Measurements from ENCODE around the gene CALML3.

CALML3 gene

DNA sequence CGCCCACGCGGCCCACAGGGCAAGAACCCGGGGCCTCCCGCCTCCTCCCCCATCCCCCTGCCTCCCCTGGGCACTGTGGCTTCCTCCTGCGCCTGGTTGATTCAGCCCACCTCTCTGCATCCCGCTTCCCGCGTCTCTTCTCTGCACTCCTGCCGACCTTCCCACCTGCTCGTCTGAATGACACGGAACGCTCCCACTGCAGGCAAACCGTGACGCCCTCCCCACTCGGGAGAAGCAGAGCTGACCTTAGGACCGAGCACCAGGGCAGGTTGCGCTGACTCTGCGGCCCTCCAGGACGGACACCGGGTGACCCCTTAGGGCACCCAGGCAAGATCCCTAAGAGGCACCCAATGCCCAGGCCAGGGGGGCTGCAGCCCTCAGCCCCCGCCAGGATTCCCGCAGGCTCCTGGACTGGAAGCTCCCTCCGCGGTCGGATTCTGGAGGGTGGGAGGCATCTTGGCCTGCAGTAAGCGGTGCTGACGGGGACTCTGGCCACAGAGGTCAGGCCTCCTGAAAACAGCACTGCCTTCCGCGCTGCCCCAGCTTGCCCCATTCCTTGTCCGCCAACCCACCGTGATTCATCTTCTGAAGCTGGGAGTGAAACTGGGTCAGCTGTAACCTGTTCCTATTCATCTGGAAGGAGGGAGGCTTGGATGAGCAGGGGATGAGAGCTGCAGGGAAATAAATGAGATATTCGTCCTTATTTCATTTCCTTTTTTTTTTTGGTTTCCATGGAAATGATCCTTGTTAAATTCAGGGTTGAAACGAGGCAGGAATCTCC is 990 bp downstream of the CALML3 start:
- no peak for DNase-seq (ENCODE audit: low read depth)

DNA sequence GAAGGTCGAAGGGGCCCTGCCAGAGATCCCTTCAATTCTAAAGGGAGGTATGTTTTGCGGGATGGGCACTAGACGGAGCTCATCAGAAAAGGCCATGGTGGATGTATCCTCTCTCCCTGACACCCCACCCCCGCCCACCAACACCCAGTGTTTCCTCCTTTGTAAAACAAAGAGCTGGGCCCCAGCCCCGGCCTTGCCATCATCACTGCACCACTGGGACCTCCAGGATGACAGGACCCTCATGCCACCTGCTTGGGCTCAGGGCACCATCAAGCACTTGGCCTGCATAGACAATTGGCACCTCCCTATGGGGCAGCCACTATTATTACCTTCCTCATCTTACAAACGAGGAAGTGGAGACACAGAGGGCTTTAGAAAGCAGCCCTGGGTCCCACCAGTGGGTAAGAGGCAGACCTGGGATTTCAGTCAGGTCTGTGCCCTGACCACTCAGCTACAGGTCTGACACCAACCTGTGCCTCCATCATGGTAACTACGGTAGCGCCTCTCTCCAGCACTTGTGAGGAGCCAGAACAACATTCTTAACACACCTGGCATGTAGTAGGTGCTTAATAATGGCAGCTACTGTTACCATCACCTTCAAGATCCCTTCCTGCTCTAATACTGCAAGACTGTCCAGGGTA is 2.0 kb downstream of the CALML3 start:
- no peak for DNase-seq (ENCODE audit: low read depth)

DNA sequence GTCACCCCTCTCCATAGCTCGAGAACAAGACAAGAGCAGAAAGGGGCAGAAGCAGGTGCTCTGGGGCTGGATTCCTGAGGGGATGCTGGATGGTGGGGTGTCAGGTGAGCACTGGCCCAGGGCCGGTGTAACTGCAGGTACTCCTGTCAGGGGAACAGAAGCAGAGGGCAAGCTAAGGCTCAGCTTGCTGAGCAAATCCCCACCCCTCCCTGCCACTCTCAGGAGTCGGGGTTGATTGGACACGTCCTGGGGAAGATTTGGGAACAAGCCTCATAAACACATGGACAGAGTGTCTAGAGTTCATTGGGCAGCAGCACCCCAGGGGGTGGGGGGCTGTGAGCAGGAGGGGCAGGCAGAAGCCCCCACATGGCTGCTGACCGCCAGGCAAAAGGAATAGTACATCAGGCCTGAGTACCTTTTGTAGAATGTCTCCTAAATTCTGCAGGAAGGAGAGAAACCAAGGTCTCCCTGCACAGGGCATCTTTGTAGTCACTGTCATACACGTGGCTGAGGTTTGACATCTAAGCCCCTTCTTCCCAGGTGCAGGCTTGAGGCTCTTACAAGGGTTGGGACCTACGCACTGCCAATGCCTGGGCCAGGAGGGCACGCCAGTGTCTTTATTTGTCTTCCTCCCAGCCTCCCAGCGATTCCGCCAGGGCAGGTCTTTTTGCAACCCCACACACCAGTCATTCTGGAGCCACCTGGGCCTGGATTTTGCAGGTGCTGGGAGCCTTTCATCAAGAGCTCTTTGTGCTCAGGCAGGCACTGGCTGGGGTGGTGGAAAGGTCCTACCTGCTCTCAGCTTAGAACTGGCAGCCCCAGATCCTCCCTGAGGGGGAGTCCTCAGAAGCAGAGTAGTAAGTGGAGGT is 2.8 kb downstream of the CALML3 start:
- DNase-seq (ENCODE audit: low read depth): no peak

DNA sequence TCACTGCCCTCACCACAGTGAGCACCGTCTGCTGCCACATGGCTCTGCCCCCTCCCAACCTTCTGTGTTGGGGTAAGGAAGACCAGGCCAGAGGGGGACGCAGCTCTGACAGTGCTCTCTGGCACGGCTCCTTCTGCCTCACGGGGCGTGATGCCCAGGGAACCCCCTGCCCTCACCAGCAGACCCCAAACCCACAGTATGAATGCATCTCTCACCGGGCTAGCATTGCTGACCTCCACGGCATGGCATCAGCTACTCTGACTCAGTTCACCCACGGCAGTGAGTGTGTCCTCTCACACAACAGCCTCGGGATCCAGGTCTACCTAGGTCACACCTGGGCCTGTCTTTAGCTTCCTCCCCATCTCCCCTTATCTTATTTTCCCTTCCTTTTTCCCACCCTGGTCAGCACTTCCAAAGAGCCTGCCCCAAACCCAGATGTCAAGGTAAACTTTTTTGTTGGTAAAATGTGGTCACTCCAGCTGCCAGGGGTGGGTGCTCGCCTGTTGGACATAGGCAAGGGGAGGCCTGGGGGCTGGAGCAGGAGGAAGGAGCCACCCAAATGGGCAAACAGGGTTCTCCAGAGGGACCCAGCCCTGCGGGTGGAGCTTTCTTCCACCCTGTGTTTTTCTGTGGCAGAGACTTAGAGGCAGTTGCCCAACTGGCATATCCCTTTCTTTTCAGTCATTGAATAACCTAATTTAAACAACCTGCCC is 4.4 kb downstream of the CALML3 start:
- DNase-seq (ENCODE audit: low read depth): no peak

DNA sequence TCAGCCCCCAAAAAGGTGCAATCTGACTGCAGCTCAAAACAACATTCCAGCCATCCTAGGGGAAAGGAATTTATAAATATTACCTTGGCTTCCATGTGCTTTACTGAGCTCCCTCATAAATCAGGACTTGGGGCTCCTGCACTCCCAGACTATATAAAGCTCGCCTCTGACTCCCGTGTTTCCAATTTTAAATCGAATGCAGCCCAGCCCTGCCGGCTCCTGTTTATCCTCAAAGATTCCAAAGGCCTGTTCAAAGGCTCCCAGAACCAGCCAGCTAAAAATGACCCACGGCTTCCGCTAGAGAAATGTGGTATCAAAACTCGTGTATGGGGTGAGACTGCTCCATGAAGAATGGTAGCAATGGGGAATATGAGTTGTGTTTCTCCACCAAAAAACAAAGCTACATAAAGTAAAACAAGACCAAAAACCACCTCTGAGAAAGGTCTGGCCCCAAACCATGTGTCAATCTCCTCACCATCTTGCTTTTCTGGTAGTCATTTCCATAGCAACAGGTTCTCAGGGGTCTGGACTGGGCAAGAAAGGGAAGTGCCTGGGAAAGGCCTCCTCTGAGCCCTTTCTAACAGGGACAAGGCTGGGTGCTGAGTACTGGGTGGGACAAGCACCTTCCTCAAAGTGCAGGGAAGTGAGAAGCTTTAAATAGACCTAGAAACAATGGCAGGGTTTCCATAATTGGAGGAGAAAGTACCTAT is 5.1 kb downstream of the CALML3 start:
- no peak for DNase-seq (ENCODE audit: low read depth)

DNA sequence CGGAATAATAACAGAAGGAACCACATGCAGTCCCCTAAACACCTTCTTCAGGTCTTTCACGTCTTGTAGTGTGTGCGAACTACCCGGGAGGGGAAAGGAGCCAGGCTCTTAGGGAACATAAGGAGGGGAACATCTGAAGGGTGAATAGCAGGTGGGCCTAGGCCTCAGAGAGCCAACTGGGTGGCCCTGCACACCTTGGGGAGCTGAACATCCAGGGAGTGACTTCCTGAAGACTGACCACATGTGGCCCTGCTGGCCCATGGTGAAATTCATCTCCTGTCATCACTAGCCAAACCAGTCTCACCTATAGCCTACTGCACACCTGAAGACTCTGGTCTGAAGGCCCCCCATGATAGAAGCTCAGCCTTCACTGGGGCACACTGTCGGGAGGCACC is 5.6 kb downstream of the CALML3 start:
- no peak for DNase-seq (ENCODE audit: low read depth)

DNA sequence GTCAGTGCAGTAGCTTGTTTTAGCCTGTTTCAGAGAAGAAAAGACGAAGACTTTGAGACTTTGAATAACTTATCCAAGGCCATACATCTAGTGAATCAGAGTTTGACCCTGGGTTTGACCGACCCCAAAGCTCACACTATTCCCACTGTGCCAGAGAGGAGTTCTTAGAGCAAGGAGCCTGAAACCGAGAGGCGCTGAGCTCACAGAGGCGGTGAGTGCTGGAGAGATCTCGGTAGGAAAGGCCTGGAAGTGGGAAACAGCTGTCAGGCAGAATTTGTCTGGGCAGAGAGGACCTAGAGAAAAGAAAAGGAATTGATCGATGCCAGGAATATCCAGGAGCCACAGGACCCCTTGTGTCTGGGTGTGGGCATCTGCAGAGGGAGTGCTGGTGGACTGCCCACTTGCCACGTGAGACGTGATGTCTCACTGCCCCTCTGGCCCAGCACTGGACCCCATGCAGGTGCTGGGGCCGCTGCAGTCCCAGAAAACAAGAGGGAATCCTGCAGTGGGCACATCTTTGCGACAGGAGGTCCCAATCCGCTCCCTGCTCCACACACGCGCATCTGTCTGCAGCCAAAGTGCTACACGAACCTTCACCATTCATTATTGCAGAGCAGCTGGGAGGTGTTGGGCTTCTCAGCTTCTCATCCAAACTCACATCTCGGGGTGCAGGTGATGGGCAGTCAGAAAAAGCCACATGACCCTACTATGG is 6.2 kb downstream of the CALML3 start:
- no peak for DNase-seq (ENCODE audit: low read depth)

DNA sequence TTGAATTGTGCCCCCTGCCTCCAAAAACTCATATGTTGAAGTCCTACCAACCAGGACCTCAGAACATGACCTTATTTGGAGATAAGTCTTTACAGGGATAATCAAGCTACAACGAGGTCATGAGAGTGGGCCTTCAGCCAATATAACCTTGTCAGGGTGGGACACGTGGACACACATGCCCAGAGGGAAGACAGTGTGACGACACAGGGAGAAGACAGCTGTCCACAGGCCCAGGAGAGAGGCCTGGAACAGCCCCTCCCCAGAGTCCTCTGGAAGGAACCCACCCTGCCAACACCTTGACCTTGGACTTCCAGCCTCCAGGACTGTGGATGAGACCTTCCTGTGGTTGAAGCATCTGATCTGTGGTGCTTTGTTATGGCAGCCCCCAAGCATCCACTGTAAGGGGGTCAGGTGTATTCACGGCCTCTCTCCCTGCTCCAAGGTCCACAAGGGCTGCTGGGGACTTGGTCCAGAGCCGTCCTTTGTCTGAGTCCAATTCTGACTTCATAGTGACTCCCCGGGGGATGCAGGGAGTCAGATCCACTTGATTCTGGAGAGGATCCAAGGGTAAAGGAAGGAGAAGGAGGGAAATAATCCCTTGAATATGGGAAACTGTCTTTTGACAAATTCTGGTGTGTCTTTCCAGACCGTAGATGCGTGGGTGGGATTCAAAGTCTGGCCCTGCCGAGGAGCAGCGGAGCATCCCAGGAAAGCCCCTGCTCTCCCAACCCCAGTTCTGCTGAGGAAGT is 7.0 kb downstream of the CALML3 start:
- no peak for DNase-seq (ENCODE audit: low read depth)

DNA sequence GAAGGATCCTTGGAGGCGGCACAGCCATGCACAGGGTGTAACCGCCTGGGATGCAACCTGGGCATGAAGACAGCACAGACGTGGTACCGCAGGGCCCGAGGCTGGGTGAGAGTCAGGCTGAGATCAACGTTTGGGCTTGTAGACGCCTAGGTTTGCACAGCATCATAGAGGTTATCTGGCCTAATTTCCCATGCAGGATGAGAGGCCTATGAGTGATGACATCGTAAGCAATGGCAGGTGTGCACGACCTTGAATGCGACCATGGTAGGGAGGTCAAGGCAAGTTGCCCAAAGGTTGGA is 7.5 kb downstream of the CALML3 start:
- no peak for DNase-seq (ENCODE audit: low read depth)

DNA sequence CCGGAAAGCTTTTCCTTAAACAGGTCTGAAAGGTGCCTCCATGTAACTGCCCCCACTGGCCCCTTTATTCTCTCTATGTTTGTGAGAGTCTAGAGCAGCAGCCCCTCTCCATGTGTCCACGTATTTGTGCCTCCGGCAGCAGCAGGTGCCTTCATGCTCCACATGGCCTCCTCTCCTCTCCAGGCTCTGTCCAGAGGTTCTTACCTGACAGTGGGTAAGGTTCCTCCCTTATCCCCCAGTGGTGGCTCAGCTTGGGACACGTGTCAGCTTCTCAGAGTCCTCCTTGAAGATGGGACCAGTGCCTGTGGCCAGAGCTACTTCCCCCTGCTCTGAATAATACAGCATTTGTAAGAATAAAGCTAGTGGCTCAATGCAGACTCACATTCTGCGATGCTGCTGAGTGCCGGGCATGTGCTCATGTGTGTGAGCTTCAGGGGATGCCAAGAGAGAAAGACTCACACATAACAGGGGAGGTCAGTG is 7.9 kb downstream of the CALML3 start:
- DNase-seq (ENCODE audit: low read depth): no peak

DNA sequence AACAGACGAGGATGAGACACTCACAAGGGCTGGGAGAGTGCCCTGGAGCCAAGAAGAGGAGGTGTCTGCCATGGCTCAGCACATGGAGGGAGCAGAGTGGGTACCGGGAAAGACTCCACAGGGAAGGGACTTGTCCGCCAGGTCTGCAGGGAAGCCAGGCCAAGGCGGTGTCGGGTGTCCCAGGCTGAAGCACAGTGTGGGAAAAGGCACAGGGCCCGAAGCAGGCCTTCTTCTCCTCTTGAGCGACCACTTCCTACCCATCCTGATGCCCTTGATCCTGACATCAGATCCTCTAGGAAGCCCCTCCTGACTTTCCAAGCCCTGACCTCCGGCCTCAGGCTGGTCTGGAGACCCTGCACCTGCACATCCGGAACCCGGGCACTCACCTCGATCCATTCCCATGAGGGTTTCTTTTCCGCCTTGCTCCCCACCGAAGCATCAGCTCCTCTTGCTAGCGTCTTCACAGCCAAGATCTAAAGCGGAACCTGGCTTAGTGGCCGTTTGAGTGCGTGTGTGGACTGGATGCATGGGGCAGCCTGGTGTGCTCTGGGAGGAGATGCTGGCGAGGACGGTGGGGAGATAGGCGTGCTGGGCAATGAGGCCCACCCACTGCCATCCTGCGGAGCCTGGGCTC is 8.5 kb downstream of the CALML3 start:
- no peak for DNase-seq (ENCODE audit: low read depth)

DNA sequence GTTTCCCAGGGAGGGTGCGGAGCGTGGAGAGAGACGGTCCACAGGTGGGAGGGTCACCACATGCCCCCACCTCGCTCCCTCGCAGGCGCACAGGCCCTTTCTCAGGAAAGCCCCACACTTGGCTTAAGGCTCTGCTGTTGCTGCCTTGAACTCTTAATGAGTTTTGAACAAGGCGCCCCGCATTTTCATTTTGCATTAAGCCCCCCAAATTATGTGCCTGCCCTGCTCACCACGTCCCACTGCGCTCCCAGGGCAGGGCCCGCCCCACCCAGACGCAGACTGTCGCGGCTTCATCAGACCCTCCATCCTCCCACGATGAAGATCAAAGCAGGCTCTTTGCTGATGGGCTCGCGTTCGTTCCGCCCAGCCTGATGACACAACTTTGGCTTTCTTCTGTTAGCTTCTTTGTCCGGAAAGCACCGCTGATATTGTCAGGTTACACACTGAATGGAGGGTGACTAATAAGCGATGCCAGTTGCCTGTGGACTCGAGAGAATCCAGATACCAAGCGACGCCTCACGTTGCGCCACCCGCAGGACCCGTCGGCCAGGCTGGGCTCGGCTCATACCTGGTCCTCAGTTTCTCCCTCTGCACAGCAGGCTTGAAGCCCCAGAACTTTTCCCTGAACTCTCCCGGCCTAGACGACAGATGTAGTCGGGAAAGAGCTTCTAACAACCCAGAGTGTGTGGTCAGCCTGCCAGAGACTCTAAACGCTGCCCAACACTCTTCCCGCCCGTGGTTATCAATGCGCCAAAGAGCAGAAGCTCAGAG is 9.5 kb downstream of the CALML3 start:
- DNase-seq (ENCODE audit: low read depth): no peak

DNA sequence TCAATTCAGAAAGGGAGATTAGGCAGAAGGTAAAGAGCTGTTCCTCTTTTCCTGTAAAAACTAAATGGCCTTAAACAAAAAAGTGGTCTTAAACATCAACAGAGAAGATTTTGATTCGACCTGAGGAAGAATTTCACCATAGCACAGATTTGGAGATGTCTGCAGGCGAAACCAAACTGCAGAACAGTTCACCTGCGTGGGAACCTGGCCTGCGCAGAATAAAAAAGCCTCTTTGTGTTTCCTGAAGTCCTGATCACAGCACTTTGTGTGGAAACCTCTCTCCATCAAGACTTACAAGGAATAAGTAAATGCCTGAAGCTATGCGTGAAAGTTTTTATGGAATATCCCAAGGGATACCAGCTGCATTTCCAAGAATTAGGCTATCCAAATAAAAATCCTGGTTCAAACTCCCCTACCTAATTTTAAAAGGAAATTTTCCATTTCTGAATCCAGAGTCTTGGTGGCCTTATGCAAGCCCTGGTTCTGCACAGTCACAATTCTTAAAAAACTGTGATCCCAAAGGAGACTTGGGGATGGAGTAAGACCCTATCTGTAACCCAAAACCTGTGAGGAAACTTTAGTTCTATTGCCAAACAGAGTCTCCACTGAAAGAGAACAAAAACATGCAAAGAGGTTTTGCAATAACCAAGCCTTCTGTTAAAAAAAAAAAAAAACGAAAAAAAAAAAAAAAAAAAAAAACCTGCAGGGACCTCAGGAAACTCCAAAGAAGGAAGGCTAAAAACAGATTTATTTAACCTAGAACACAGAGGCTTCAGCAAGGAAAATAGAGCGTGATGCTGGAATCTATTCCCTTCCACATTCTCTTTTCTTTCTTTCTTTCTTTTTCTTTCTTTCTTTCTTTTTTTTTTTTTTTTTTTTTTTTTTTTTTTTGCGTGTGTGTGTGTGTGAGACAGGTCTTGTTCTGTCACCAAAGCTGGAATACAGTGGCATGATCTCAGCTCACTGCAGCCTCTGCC is 10.4 kb downstream of the CALML3 start:
- DNase-seq (ENCODE audit: low read depth): no peak

DNA sequence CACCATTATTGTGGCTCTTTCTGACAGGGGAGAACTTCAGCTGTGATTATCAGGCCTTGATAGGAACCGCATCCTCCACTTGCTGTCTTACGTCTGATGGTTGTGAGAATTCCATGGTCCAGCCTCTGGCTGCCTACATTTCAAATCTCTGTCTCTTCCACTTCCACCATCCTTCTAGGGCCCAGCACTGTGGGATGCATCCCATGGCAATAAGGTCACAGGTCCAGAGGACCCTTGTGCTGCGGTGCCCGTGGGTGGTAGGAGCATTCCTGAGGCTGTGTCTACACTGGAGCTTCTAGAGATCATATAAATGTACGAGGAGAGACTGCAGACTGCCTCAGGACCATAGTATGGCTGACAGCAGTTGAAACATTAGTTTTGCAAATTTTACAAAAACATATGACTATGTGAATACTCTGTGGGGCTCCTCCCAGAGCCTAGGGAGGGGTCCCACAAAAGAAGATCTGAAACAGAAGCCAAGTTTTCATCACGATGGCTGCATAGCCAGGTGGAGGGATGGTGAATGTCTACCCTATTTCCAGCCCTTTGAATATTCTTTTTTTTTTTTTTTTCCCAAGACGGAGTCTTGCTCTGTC is 11.8 kb downstream of the CALML3 start:
- DNase-seq (ENCODE audit: low read depth): no peak

DNA sequence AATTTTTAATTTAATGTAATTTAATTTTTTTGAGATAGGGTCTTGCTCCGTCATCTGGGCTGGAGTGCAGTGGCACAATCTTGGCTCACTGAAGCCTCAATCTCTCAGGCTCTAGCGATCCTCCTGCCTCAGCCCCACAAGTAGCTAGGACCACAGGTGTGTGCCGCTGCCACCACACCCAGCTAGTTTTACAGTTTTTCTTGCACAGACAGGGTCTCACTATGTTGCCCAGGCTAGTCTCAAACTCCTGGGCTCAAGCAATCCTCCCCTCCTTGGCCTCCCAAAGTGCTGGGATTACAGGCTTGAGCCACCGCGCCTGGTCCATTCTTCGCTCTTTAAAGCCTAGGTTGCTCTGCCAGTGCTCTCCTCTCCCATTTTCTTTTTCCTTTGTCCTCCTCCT is 12.9 kb downstream of the CALML3 start:
- DNase-seq (ENCODE audit: low read depth): no peak

DNA sequence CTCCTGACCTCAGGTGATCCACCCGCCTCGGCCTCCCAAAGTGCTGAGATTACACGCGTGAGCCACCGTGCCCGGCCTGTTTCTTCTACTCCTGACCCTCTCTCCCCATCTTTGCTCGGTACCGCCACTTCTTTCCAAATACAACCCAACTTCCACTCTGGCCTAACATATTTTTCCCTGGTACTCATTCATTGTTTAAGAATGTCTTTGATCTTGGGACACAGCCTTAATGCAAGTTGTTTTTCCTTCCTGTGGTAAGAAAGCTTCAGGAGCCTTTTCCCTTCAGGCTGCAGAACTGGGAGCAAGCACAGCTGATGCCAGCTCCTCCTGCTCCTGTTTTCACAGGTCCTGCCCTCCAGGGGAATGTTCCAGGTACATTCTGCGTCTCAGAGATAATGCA is 13.7 kb downstream of the CALML3 start:
- no peak for DNase-seq (ENCODE audit: low read depth)

DNA sequence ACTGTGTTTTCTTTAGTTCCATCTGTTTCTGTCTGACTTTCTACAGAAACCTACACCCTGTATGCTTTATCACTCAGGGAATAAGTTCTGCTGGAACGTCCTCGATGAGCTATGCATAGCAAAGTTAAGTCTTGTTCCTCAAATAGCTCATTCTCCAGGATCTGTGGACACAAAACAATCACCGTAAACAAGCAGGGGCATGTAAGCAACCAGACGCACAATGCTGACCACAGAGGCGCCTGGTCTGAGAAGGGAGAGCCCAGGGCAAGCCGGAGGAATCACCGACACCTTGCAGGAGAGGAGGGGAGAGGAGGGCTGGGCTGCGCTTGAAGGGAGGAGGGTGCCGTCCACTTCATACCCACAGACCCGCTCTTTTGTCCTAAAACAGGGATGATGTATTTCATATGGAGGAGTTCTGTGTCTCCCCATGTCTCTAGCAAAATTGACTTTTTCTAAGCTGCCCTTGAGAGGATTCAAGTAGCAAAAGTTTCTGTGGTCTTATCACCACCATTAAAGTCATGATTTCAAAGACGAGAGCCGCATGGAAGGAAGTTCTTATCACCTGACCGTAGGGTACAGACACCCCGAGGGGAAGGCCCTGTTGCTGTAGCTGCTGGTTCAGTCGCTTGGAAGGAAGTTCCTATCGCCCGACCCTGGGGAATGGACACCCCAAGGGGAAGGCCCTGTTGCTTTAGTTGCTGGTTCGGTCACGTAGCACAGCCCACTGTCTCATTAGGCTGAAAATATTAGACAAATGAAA is 14.3 kb downstream of the CALML3 start:
- DNase-seq (ENCODE audit: low read depth): no peak
